MM.1S (cell line): Measurements from ENCODE around the gene NLGN1.

Experiments
- CTCF ChIP-seq: fragments of 300-600 bp; sonication (generic); IDR thresholded peaks from 2 replicates; pipeline ENCODE4 v1.5.1; 2016; ENCODE audit warnings: antibody characterized with exemption, low read length, mixed read lengths
- EZH2phosphoT487 ChIP-seq: fragments of 300-600 bp; sonication (generic); IDR thresholded peaks from 2 replicates; pipeline ENCODE4 v1.6.1; 2018; ENCODE audit warnings: antibody characterized with exemption, low read length

GRCh38 chr3:173970281-173970680 is 572.7 kb downstream of the NLGN1 start:
- TF ChIP-seq CTCF: no peak
- TF ChIP-seq EZH2phosphoT487: no peak
